Neural cell (in vitro differentiated cells): ENCODE results near the gene ARHGEF11. TPM values are rescaled to one million over a fixed set of nuclear protein-coding genes. Genes with fewer than 3 reads are reported as not detected.

ENCODE experiments used
- H2AFZ ChIP-seq: fragments of 200-600, 300-800 bp; sonication (generic), shearing (Covaris generic); 2 replicates; pipeline ENCODE4 v1.6.0; 2014; ENCODE audit warnings: low read depth, mild to moderate bottlenecking, antibody characterized with exemption, low read length, moderate library complexity
- H3F3A ChIP-seq: fragments of 200-600 bp; shearing (Covaris generic); 2 replicates; pipeline ENCODE4 v1.6.1; 2016; ENCODE audit warnings: mild to moderate bottlenecking, moderate library complexity, mixed read lengths, antibody characterized with exemption, low read length; ENCODE audit not compliant: insufficient read depth, poor library complexity, severe bottlenecking
- H3K27ac ChIP-seq: fragments of 200-600, 300-800 bp; sonication (generic), shearing (Covaris generic); 2 replicates; pipeline ENCODE4 v1.5.1; 2014; ENCODE audit warnings: mild to moderate bottlenecking, low read length, moderate library complexity
- H3K27me3 ChIP-seq: fragments of 300-800, 200-600 bp; sonication (generic), shearing (Covaris generic); 2 replicates; pipeline ENCODE4 v1.6.0; 2014; ENCODE audit warnings: mild to moderate bottlenecking, low read depth, low read length, moderate library complexity; ENCODE audit not compliant: insufficient read depth
- H3K36me3 ChIP-seq: fragments of 300-800, 200-600 bp; sonication (generic), shearing (Covaris generic); 2 replicates; pipeline ENCODE4 v1.5.1; 2014; ENCODE audit warnings: mild to moderate bottlenecking, antibody characterized with exemption, low read length, moderate library complexity; ENCODE audit not compliant: insufficient read depth
- H3K4me2 ChIP-seq: fragments of 300-800, 200-600 bp; sonication (generic), shearing (Covaris generic); 2 replicates; pipeline ENCODE4 v1.6.0; 2014; ENCODE audit warnings: mild to moderate bottlenecking, low read length
- H3K4me3 ChIP-seq: fragments of 300-800, 200-600 bp; sonication (generic), shearing (Covaris generic); 2 replicates; pipeline ENCODE4 v1.5.1; 2014; ENCODE audit warnings: mild to moderate bottlenecking, low read length, moderate library complexity
- H3K79me2 ChIP-seq: fragments of 200-600 bp; shearing (Covaris generic); replicated peaks from 2 replicates; pipeline ENCODE4 v1.6.0; 2014; ENCODE audit warnings: mild to moderate bottlenecking, low read length, moderate library complexity; ENCODE audit not compliant: insufficient read depth
- H3K9ac ChIP-seq: fragments of 300-800, 200-600 bp; sonication (generic), shearing (Covaris generic); 2 replicates; pipeline ENCODE4 v1.6.1; 2016; ENCODE audit warnings: mild to moderate bottlenecking, low read length, mixed read lengths
- H3K9me2 ChIP-seq: fragments of 200-600 bp; shearing (Covaris generic); 2 replicates; pipeline ENCODE4 v1.6.1; 2016; ENCODE audit warnings: mild to moderate bottlenecking, low read length, mixed read lengths; ENCODE audit not compliant: insufficient read depth
- H3K9me3 ChIP-seq: fragments of 200-600, 300-800 bp; sonication (generic), shearing (Covaris generic); 2 replicates; pipeline ENCODE4 v1.6.1; 2016; ENCODE audit warnings: mild to moderate bottlenecking, mixed run types, low read length, moderate library complexity, mixed read lengths
- H4K20me1 ChIP-seq: fragments of 200-600 bp; shearing (Covaris generic); 2 replicates; pipeline ENCODE4 v1.6.1; 2016; ENCODE audit warnings: mild to moderate bottlenecking, mixed run types; ENCODE audit not compliant: insufficient read depth
- CTCF ChIP-seq: fragments of 450-650 bp; IDR thresholded peaks from 2 replicates; pipeline ENCODE4 v1.5.1; 2014; ENCODE audit warnings: antibody characterized with exemption, mild to moderate bottlenecking, moderate library complexity; ENCODE audit not compliant: poor library complexity, severe bottlenecking
- EP300 ChIP-seq: fragments of 450-650 bp; conservative IDR thresholded peaks from 2 replicates; pipeline ENCODE4 v1.6.1; 2014; ENCODE audit warnings: antibody characterized with exemption, mild to moderate bottlenecking, moderate library complexity; ENCODE audit not compliant: poor library complexity, severe bottlenecking
- EZH2 ChIP-seq: fragments of 200-600, 300-800 bp; shearing (Covaris generic), sonication (generic); IDR thresholded peaks from 2 replicates; pipeline ENCODE4 v1.6.1; 2014; ENCODE audit warnings: antibody characterized with exemption, low read length, borderline replicate concordance, mild to moderate bottlenecking; ENCODE audit not compliant: insufficient read depth, poor library complexity, severe bottlenecking
- MXI1 ChIP-seq: fragments of 450-650 bp; conservative IDR thresholded peaks from 2 replicates; pipeline ENCODE4 v1.6.1; 2014; ENCODE audit warnings: antibody characterized with exemption, mild to moderate bottlenecking; ENCODE audit not compliant: poor library complexity, severe bottlenecking
- POLR2AphosphoS5 ChIP-seq: IDR thresholded peaks from 2 replicates; pipeline ENCODE4 v1.6.1; 2012
- RAD21 ChIP-seq: fragments of 450-650 bp; conservative IDR thresholded peaks from 2 replicates; pipeline ENCODE4 v1.6.1; 2014; ENCODE audit warnings: antibody characterized with exemption, mild to moderate bottlenecking, moderate library complexity
- REST ChIP-seq: IDR thresholded peaks from 2 replicates; pipeline ENCODE4 v1.6.1; 2012; ENCODE audit warnings: borderline replicate concordance
- SMC3 ChIP-seq: fragments of 450-650 bp; conservative IDR thresholded peaks from 2 replicates; pipeline ENCODE4 v1.6.1; 2014; ENCODE audit warnings: antibody characterized with exemption, mild to moderate bottlenecking, moderate library complexity; ENCODE audit not compliant: poor library complexity
- TAF1 ChIP-seq: IDR thresholded peaks from 2 replicates; pipeline ENCODE4 v1.6.1; 2012; ENCODE audit warnings: low read depth
- polyA plus RNA-seq: library from polyadenylated mRNA; depleted of rRNA; stranded (reverse); fragments of >200 nt; gene quantifications from 2 replicates; pipeline ENCODE4 v1.2.3, GENCODE V29; 2014

The ARHGEF11 gene
- polyA plus RNA-seq, 1 donor from 2014 or later = 33.2 TPM

GRCh38 chr1:156906206-156906906, 139.2 kb downstream of the ARHGEF11 start:
- Histone ChIP-seq H3F3A (no peaks in the 10 kb centered on the region), H3K9me3 (no peaks in the 10 kb centered on the region), H4K20me1 (no peaks in the 10 kb centered on the region), H3K9ac (no peak overlapping the region), H3K79me2 (no peaks in the 10 kb centered on the region), H3K27ac (no peak overlapping the region), H3K4me2 (no peak overlapping the region), H3K27me3 (no peaks in the 10 kb centered on the region), H3K36me3 (no peaks in the 10 kb centered on the region), H3K9me2 (no peaks in the 10 kb centered on the region), H2AFZ (no peak overlapping the region), H3K4me3 (no peak overlapping the region)
- TF ChIP-seq CTCF = no peak
- TF ChIP-seq EP300 = no peak
- no peak for TF ChIP-seq REST
- no peak for TF ChIP-seq MXI1
- TF ChIP-seq EZH2 = no peak
- no peak for TF ChIP-seq SMC3

GRCh38 chr1:156905651-156906050, 139.9 kb downstream of the ARHGEF11 start:
- no peaks in the 10 kb centered on the region for H3K9me3 ChIP-seq
- no peak overlapping the region for H3K9ac ChIP-seq
- H3K27ac ChIP-seq = no peak overlapping the region
- no peak overlapping the region for H3K4me2 ChIP-seq
- no peaks in the 10 kb centered on the region for H3K9me2 ChIP-seq
- H3K4me3 ChIP-seq = no peak overlapping the region
- no peaks in the 10 kb centered on the region for H3K79me2 ChIP-seq
- H4K20me1 ChIP-seq = no peaks in the 10 kb centered on the region
- H3K27me3 ChIP-seq = no peaks in the 10 kb centered on the region
- H2AFZ ChIP-seq = no peak overlapping the region
- no peaks in the 10 kb centered on the region for H3K36me3 ChIP-seq
- TF ChIP-seq CTCF (no peak), EZH2 (no peak), POLR2AphosphoS5 (no peak), SMC3 (no peak), EP300 (no peak), RAD21 (no peak), MXI1 (no peak), REST (no peak), TAF1 (no peak)
- no peaks in the 10 kb centered on the region for H3F3A ChIP-seq
